Measurements from ENCODE around the gene PDS5B.

Gene PDS5B

DNA sequence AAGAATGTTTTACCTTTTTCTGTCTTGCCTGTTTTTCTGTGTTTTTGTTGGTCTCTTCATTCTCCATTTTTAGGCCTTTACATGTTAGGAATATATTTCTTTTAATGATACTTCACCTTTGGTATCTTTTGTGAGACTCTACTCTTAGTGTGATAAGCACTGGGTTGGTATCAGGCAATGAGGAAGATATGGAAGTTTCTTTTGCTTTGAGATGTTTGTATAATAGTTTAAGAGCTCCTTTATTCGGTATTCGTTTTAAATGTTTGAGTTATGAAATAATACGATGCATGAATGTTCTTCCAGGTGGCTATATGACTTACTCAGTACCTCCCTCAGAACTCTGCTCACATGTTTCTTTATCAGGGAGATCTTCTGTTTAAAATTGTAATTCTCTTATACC is 144.8 kb downstream of the PDS5B start:
- no peak for DNase-seq

GRCh38 chr13:32731576-32731975 is 145.3 kb downstream of the PDS5B start:
- no peak for DNase-seq

DNA sequence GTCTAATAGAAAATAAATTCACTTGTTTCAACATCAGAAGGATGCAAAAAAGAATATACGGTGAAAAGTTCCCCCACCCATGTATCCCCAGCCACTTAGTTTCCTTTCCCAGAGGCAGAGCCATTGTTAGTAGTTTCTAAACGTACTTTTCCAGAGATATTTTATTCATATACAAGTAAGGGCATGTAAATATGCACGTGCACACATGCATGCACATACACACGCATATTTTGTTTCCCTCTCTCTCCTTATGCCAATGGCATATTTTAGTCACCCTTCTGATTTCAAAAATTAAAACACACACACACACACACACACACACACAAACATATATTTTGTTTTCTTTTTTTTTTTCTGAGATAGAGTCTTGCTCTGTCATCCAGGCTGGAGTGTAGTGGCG is 147.4 kb downstream of the PDS5B start:
- DNase-seq: no peak

- no peak for DNase-seq
Observed at GRCh38 chr13:32734511-32734910, 148.3 kb downstream of the PDS5B start.

GRCh38 chr13:32735859-32736258 is 149.6 kb downstream of the PDS5B start:
- no peak for DNase-seq

- DNase-seq: no peak
Observed at GRCh38 chr13:32736648-32737047, 150.4 kb downstream of the PDS5B start.

GRCh38 chr13:32737111-32737571 is 150.9 kb downstream of the PDS5B start:
- DNase-seq: no peak

- DNase-seq: no peak
Observed at GRCh38 chr13:32737679-32738078, 151.4 kb downstream of the PDS5B start.

DNA sequence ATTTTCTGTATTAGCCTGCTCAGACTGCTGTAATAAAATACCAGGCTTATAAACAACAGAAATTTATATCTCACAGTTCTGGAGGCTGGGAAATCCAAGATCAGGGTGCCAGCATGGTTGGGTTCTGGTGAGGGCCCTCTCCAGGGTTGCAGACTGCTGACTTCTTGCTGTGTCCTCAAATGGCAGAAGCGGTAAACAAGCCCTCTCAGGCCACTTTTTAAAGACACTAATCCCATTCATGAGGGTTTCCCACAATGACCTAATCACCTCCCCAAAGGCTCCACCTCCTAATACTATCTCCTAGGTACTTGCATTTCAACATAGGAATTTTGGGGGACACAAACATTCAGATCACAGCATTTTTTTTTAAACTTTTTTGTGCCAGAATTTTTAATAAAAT is 159.3 kb downstream of the PDS5B start:
- DNase-seq: no peak

GRCh38 chr13:32746474-32746873 is 160.2 kb downstream of the PDS5B start:
- DNase-seq: no peak

GRCh38 chr13:32748305-32748704 is 162.1 kb downstream of the PDS5B start:
- DNase-seq: no peak

DNA sequence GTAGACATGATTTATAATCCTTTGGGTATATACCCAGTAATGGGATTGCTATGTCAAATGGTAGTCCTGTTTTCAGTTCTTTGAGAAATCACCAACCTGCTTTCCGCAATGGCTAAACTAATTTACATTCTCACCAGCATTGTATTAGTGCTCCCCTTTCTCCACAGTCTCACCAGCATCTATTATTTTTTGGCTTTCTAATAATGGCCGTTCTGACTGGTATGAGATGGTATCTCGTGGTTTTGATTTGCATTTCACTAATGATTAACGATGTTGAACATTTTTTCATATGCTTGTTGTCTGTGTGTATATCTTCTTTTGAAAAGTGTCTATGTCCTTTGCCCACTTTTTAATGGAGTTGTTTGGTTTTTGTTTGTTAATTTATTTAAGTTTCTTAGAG is 165.1 kb downstream of the PDS5B start:
- no peak for DNase-seq

DNA sequence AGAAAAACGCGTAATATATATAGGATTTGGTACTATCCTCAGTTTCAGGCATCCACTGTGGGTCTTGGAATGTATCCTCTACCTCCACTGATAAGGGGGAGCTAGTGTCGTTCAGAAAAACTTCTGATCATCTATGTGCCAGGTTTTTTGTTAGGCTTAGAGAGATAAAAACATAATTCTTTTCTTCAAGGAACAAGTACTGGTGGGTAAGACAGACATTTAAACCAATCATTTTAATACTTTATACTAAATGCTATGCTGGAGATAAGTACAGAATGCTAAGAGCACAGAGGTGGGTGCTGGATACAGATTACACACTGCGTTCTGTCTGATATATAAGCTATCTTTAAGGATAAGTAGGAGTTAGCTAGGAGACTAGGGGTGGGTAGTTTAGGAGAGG is 166.1 kb downstream of the PDS5B start:
- no peak for DNase-seq

- no peak for DNase-seq
Observed at GRCh38 chr13:32752997-32753606, 166.8 kb downstream of the PDS5B start.

GRCh38 chr13:32754179-32754578 is 167.9 kb downstream of the PDS5B start:
- no peak for DNase-seq

GRCh38 chr13:32759152-32759551 is 172.9 kb downstream of the PDS5B start:
- DNase-seq: no peak

- DNase-seq: no peak
Observed at GRCh38 chr13:32761472-32761871, 175.2 kb downstream of the PDS5B start.

- no peak for DNase-seq
Observed at GRCh38 chr13:32779119-32779518, 192.9 kb downstream of the PDS5B start.

GRCh38 chr13:32781906-32782305 is 195.7 kb downstream of the PDS5B start:
- DNase-seq: no peak

DNA sequence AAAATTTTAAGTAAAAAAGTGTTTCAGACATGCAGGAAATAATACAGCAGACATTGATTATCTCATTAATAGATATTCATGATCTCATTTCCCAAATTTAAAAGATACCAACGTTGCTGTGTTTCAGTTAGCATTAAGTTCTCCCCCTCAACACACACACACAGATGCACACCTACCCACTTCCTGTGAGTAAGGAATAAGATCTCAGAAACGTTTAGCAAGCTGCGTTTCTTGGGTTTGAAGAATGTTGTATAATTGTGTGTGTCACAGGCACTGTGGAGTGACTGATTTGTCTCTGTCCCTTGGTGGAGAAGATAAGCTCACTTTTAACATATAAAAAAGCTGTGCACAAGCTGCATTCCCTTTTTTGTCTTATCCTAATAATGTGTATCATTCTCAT is 196.8 kb downstream of the PDS5B start:
- no peak for DNase-seq

DNA sequence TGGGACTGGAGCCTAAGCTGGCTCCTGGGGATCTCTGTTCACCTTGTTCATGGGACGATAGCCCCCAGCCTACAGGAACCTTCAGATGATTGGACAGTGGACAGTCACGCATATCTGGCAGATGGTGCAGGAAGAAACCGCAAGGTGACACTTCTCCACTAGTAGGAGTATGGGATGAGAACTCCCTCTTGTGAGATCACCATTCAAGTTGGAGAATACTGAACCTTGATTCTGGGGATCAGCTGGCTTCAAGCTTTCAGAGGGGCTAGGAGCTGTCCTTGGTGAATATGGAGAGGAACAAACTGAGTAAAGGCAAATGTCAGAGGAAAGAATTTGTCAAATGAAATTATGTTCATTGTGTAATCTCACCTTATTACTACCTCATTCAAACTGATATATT is 204.5 kb downstream of the PDS5B start:
- DNase-seq: no peak

GRCh38 chr13:32791545-32792172 is 205.4 kb downstream of the PDS5B start:
- DNase-seq: no peak

- no peak for DNase-seq
Observed at GRCh38 chr13:32796754-32797153, 210.5 kb downstream of the PDS5B start.

- DNase-seq: no peak
Observed at GRCh38 chr13:32802159-32802558, 215.9 kb downstream of the PDS5B start.

DNA sequence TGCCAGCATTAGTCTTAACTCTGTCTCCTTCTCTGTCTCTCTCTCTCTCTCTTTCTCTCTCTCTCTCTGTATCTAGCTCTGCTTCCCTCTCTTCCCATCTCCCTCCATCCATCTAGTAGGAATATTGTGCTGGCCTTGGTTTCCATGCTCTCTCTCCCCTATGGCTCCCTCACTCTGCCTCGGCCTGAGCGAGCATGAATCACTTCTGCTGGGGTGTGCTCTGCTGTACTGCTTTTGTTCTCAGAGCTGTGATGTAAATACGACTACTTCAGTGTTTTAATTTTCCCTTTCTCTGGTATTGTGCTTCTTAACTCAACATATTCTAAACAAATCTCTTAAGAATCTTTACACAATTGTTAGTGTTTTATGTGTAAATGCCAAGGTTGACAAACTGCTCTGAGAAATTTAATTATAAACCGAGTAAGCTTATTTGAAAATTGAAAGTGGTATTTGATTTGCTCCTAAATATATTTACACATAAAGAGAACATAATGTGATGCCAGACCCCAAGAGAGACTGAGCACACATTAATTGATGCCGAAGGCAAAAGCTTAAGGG is 218.5 kb downstream of the PDS5B start:
- DNase-seq: no peak

All from activated naive CD4-positive, alpha-beta T cell treated with Interleukin-2 at 50 U/mL for 16 hours (primary cell).